GM18867 (cell line): Measurements from ENCODE around the gene DGAT2.

ENCODE experiments used
- ATAC-seq: cut with Tn5 transposase; IDR thresholded peaks from one replicate; pipeline ENCODE4 v1.9.1; 2021; ENCODE audit warnings: mild to moderate bottlenecking, moderate library complexity; ENCODE audit not compliant: unreplicated experiment

Gene DGAT2

DNA sequence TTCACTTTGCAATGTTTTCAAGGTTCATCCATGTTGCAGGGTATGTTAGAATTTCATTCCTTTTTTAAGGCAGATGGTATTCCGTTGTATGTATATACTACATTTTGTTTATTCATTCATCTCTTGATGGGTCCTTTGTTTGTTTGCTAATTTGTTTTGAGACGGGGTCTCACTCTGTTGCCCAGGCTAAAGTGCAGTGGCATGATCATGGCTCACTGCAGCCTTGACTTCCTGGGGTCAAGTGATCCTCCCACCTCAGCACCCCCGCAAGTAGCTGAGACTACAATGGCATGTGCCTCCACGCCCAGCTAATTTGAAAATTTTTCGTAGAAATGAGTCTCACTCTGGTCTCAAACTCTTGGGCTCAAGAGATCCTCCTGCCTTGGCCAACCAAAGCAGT, 52.6 kb downstream of the DGAT2 start:
- no peak for ATAC-seq

DNA sequence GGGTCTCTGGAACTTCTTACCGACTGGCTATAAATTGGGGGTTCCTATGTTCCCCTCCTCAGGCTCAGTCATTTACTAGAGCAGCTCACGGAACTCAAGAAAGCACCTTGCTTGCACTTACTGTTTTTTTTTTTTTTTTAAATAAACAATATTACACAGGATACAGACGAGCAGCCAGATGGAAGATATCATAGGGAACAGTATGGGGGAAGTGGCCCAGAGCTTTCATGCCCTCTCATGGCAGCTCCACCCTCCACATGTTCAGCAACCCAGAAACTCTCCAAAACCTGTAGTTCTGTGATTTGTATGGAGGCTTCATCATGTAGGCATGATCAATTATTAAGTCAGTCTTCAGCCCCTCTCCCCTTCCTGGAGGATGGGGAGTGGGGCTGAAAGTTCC, 54.0 kb downstream of the DGAT2 start:
- no peak for ATAC-seq

DNA sequence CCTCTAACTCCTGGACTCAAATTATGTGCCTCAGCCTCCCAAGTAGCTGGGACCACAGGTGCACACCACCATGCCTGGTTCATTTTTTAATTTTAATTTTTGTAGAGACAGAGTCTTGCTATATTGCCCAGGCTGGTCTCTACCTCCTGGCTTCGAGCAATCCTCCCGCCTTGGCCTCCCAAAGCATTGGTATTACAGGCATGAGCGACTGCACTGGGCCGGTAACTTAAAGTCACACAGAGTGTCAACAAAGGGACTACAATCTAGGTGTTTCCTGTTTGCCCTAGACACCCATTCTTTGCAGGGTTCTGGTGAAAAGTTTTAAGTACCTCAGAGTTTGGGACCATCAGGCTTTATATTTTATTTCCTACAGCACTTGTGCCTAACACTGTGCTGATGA, 54.8 kb downstream of the DGAT2 start:
- no peak for ATAC-seq

DNA sequence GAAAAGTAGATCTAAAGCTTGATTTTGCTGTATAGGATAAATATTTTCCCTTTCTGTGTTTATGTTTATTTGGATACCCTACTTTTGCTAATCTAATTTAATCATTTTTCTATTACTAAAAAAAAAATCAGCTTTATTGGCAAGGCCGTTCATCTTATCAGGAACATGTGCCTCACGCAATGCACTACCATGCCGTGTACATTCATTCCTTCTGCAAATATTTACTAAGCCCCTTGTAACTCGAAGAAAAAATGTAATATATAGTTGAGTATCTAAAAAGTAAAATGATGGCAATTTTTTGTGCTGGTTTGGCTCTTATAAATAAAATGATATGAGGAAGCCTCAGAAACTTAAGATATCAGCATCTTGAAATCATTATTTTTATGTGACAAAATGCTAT, 55.4 kb downstream of the DGAT2 start:
- ATAC-seq: peak; percentile 1

DNA sequence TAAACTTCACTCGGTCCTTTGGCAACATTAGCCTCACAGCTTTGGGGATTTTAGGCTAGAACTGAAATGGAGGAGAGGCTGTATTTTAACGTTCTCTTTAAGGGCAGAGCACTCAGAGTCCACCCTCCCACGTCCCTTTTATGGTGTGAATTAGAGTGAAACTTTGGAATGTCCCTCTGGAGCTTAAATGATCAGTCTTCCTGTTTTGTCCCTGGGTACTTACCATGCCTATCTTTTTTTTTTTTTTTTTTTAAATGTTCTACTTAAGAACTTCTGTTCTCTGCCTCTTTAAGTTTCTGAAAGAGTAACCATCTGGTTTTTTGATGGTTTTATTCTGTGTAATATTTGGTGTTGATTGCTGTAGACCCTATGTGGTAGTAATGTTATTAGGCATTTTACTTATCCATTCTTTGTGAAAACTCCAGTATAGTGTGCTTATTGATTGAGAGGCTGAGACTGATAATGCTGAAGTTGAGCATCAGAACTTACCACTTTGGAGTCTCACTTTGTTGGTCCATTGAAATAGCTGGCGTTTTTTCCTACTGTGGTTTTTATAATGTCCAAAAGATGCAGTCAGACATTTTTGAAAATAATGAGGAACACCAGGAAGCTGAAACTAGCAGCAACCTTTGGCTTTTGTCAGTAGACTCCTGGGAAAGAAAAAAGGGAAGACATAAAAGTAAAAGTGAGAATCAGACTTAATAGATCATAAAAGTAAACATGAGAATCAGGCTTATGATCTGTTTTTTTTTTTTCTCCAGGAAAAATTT, 58.1 kb downstream of the DGAT2 start:
- no peak for ATAC-seq

DNA sequence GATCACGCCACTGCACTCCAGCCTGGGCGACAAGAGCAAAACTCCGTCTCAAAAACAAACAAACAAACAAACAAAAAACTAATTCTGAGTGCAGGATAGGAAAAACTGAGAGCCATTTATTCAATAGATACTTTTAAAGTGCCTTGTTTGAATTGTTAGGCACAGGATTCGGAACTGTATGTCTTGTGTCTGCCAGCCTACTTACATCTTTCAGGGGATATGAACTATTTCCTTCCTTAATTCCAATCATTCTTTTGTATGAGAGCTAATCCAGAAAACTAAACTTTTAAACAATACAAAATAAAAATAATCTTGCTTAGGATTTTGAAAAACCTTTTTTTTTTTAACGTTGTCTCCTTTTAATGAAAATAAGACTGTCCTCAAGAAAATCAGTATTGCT, 59.0 kb downstream of the DGAT2 start:
- no peak for ATAC-seq

DNA sequence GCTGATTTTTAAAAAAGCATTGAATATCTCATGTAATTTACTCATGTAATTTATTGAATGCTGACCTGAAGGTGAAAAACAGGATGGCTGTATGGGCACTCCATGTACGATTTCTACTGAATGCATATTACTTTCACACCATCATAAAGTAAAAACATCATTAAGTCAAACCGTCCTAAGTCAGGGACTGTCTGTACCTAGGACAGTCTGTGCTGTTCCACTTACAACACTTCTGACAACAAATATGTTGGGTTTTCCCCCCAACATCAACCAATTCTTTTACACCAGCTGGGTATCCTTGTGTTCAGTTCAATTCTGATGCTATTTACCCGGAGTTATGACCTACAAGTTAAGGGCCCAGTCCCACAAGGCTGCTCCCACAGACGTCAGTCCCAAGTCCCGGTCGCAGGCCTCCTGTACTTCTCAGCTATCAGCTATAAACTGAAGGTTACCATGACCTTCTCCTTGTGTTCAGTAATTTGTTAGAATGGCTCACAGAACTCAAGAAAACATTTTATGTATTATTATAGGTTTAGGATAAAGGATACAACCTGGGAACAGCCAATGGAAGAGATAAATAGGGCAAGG, 63.4 kb downstream of the DGAT2 start:
- ATAC-seq: no peak

DNA sequence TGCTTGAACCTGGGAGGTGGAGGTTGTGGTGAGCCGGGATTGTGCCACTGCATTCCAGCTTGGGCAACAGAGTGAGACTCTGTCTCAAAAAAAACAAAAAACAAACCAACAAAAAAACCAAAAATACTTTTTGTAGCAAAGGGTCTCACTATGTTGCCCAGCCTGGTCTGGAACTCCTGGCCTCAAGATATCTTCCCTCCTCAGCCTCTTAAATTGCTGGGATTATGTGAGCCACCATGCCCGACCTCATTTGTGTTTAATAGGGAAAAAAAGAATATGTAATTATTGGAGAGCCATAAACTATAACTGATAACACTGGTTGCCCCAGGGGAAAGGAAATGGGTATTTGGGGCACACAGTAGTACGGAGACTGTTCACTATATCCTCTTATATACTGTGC, 66.2 kb downstream of the DGAT2 start:
- ATAC-seq: no peak

DNA sequence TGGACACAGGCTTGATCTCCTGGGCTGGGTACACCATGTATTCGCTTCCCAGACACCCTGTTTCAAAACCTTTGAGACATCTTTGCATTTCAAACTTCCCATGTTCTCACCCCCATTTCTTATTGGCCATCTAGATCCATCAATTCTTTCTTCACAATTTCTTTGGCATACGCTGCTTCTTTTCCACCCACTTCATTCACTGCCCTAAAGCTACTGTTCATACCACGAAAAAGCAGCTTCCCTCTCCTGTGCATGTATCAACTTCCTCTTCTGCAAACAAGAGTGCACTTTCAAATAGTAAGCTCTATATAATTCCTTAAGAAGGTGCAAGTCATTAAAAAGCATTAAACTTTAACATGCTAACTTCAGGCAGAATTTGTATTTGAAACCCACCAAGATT, 67.8 kb downstream of the DGAT2 start:
- ATAC-seq: no peak

DNA sequence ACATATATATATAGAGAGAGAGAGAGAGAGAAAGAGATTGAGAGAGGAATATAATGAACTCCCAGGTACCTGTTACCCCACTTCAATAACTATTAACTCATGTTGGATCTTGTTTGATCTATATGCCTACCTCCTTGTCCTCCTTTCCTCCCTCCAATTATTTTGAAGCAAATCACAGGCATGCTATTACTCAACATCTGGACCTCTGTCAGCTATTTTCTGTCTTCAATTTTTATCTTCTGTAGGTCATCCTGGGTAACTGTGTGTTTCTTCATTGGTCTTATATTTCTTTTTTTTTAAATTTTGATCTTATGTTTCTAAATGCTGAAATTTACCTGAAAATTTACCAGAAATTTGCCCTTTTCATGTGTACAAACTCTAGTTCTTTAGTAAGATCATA, 71.3 kb downstream of the DGAT2 start:
- no peak for ATAC-seq

DNA sequence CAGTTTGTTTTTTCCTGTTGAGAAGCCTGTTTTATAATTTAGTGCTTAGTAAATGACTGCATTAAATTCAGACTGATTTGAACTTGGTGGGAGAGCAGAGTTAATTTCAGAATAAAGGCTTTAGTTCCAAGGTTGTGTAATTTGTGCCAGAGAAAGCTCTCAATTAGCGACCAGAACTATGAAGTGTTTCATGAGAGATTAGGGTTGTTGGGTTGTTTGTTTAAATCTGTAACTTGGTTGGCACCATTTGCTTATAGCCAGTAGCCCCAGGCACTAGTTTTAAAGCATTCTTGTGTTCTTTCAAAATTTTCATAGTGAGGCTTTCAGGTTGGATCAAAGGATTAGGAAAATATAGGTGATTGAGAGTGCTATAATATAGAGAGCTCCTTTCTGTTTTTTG, 71.9 kb downstream of the DGAT2 start:
- ATAC-seq: no peak

DNA sequence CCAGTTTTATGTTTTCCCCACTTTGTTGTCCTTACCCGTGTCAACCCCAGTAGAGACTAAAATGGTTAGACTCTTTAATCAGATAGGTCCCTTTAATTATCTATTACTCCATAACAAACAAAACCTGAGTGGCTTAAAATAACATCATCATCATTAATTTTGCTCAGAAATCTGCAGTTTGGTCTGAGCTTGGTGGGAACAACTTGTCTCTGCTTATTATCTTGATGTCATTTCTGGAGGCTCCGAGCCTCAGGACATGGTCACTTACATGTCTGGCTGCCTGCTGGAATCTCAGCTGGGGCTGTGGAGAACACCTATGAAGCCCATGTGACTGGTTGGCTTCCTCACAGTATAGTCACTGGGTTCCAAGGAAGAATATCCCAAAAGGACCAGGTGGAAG, 73.2 kb downstream of the DGAT2 start:
- no peak for ATAC-seq

DNA sequence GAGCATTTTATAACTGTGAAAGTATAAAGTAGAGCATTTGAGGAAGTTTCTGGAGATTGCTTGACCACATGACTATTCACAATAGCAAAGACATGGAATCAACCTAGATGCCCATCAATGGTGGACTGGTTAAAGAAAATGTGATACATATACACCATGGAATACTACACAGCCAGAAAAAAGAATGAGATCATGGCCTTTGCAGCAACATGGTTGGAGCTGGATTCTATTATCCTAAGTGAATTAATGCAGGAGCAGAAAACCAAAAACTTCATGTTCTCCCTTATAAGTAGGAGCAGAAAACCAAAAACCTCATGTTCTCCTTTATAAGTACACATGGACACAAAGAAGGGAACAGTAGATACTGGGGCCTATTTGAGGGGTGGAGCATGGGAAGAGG, 76.7 kb downstream of the DGAT2 start:
- ATAC-seq: no peak

DNA sequence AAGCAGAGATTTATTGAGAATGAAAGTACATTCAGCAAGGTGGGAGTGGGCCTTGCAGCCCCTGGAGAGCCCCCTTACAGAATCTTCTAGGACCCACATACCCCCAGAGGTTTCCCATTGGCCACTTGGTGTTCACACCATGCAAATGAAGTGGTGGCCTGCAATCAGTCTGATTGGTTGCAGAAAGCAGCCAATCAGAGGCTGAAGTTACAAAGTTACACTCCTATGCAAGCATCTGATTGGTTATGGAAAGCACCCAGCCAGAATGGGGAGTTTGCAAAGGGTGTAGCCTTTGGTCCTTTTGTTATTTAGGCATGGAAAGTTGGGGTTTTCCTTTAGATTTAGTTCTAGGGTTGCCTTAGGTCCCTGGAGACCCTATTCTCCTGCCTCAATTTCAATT, 81.3 kb downstream of the DGAT2 start:
- ATAC-seq: no peak

DNA sequence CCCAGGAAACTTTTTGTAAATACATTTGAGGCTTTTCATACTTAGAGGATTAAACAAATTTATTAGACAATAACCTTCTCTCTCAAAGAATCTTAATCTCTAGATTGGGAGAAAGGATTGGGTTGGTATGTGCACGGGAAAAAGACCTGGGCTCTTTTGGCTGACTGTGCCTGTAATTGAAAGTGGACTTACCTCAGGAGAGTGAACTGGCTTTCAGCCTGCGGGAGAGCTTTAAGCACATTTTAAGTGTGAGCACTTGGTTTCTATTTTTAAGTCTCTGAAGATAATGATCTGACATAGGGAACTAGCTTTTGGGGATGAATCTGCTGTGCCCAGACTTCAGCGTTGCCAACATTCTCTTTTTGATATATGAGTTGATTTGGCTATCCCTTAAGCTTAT, 82.2 kb downstream of the DGAT2 start:
- no peak for ATAC-seq
